ENCODE measurements around the gene EMC9. TPM values are rescaled to one million over a fixed set of nuclear protein-coding genes. Genes with fewer than 3 reads are reported as not detected.

Gene EMC9
- total RNA-seq, 3 donors from 2014 or later: 13.4 to 19.0 (median 16.5) TPM

- intact Hi-C loops (cut with DNase I; ENCODE audit: low total_unique reads): no loop called here
- no peak overlapping the region for H3K4me3 ChIP-seq
- H3K36me3 ChIP-seq: no peaks in the 10 kb centered on the region
- no peaks in the 10 kb centered on the region for H3K27me3 ChIP-seq
- TF ChIP-seq POLR2AphosphoS5 (IDR thresholded peaks at IDR 0.05) (no peak), CTCF (IDR thresholded peaks at IDR 0.05) (no peak), POLR2A (IDR thresholded peaks at IDR 0.05) (no peak)
- no peaks in the 10 kb centered on the region for H3K4me1 ChIP-seq
- H3K9me3 ChIP-seq: no peaks in the 10 kb centered on the region
- H3K27ac ChIP-seq: no peak overlapping the region
- DNase-seq (ENCODE audit: low spot score in 2 of 2): no peak
Observed at GRCh38 chr14:24102357-24103048, 38.9 kb downstream of the EMC9 start.

- Histone ChIP-seq H3K27ac (no peak overlapping the region), H3K36me3 (no peaks in the 10 kb centered on the region), H3K4me3 (no peak overlapping the region), H3K27me3 (no peaks in the 10 kb centered on the region), H3K9me3 (no peaks in the 10 kb centered on the region), H3K4me1 (no peaks in the 10 kb centered on the region)
- no peak for TF ChIP-seq POLR2A (IDR thresholded peaks at IDR 0.05)
- TF ChIP-seq CTCF (IDR thresholded peaks at IDR 0.05): no peak
- no peak for TF ChIP-seq POLR2AphosphoS5 (IDR thresholded peaks at IDR 0.05)
- intact Hi-C loops (cut with DNase I; ENCODE audit: low total_unique reads): no loop called here
- no peak for DNase-seq (ENCODE audit: low spot score in 2 of 2)
Observed at GRCh38 chr14:24100982-24101494, 40.4 kb downstream of the EMC9 start.

- H3K4me1 ChIP-seq: peaks cover 0 to 4% of the 10 kb centered on the region in 2 donors
- H3K4me3 ChIP-seq: no peak overlapping the region
- no peaks in the 10 kb centered on the region for H3K36me3 ChIP-seq
- no peak for DNase-seq (ENCODE audit: low spot score in 2 of 2)
- intact Hi-C loops (cut with DNase I; ENCODE audit: low total_unique reads): no loop called here
- TF ChIP-seq POLR2AphosphoS5 (IDR thresholded peaks at IDR 0.05): no peak
- TF ChIP-seq CTCF (IDR thresholded peaks at IDR 0.05): no peak
- no peak for TF ChIP-seq POLR2A (IDR thresholded peaks at IDR 0.05)
- no peaks in the 10 kb centered on the region for H3K9me3 ChIP-seq
- no peak overlapping the region for H3K27ac ChIP-seq
- no peaks in the 10 kb centered on the region for H3K27me3 ChIP-seq
Observed at GRCh38 chr14:24100197-24100981, 41.0 kb downstream of the EMC9 start.

GRCh38 chr14:24098927-24099813 lies 42.2 kb downstream of the EMC9 start:
- no peaks in the 10 kb centered on the region for H3K9me3 ChIP-seq
- no peaks in the 10 kb centered on the region for H3K36me3 ChIP-seq
- TF ChIP-seq POLR2AphosphoS5 (IDR thresholded peaks at IDR 0.05) (no peak), CTCF (IDR thresholded peaks at IDR 0.05) (no peak), POLR2A (IDR thresholded peaks at IDR 0.05) (no peak)
- no peak for DNase-seq (ENCODE audit: low spot score in 2 of 2)
- H3K27me3 ChIP-seq: no peaks in the 10 kb centered on the region
- intact Hi-C loops (cut with DNase I; ENCODE audit: low total_unique reads): no loop called here
- H3K4me3 ChIP-seq: no peak overlapping the region
- peaks cover 0 to 4% of the 10 kb centered on the region in 2 donors for H3K4me1 ChIP-seq
- H3K27ac ChIP-seq: no peak overlapping the region
